Measurements from ENCODE around the gene ZBED4.
A peak's percentile ranks its signal among the peaks of the same experiment; 100 is the strongest.

Gene ZBED4

DNA sequence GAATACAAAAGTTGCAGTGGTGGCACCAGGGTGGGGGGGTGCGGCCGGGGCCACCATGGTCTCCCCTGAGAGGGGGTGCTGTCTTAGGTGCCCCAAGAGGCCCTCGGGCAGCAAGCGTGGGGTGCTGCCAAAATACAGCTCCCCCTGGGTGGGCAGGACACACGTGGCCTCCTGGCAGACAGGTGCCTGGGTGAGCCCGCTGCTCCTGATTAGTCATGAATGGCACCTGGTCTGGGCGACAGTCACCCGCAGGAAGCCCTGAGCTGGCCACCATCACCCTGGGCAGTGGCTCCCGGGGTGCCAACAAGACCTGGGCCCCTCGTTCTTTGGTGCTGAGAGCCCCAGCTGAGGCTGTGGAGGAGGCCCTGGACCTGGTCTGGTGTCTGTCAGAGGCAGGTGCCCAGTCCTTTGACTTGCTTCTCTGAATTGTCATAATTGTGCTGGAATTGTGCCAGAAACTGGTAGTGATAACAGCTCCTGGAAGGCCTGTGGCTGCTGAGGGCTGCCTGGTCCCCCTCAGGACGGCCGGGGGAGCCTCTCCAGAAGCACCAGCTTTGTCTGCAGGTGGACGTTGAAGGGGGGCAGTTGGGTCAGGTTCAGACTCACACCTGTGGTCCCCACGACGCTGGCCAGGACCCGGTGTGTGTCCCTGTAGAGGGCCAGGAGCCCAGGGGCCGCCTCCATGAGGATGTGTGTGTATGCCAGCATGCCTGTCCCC is 49.8 kb downstream of the ZBED4 start:
- DNase-seq (ENCODE audit: low spot score), result no peak

GRCh38 chr22:49904040-49904369 is 50.4 kb downstream of the ZBED4 start:
- DNase-seq (ENCODE audit: low spot score), result no peak

DNA sequence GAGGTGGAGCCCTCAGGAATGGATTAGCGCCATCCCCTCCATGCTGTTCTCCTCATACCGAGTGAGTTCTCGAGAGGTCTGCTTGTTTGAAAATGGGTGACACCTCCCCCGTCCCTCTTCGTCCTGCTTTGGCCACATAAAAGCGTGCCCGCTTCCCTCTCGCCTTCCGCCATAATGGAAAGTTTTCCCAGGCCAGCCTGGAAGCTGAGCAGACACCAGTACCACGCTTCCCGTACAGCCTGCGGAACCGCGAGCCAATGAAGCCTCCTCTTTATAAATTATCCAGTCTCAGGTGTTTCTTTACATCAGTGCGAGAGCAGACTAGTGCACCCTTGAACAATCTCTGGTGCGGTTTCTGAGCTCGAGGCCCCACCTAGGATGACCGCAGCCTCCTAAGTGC is 51.8 kb downstream of the ZBED4 start:
- DNase-seq (ENCODE audit: low spot score), result no peak

DNA sequence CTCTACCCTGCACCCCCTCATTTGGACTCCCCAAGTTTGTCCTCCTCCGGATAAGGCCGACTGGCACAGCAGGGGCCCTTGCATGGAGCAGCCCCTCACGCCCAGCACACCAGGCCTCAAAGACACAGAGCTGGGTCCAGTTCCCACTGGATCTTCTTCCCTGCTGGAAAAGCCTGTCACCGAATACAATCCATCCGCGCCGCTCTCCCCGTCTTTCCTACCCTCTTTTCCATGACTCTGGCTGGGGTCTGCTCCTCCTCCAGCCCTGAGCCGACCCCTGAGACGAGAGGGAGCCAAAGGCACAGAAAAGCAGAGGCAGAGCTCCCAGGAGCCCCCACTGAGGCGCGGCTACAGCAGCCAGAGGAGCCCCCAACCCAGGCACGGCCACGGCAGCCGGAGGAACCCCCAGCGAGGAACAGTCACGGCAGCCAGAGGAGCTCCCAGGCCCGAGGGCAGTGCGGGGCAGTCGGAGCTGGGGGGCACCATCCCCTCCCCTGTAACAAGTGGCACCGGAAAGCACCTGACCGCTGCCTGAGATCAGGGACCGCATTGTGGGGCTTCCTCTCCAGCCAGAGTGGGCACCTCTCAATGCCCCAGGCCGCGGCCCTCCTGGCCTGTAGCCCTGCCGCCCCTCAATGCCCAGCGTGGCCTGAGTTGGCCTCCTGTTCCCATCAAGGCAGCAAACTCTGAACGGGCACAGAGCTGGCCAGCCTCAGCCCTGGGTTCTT is 52.6 kb downstream of the ZBED4 start:
- no peak for DNase-seq (ENCODE audit: low spot score)

GRCh38 chr22:49906799-49907290 is 53.2 kb downstream of the ZBED4 start:
- DNase-seq (ENCODE audit: low spot score), result no peak

DNA sequence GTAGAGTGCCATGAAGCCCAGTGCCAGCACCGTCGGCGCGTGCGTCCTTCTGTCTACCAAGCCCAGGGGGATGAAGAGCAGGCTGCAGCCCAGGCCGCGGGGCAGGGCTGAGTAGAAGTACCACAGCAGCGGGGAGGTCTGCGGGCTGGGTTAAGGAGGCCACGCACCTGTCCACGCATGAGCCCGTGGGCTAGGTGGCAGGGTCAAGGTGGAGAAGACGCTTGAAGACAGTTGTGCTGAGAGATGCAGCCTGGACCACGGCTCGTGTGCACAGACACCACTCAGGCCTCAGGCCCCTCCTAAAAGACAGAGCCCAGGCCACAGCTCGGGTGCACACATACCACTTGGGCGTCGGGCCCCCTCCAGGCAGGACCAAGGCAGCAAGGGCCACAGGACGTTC is 54.2 kb downstream of the ZBED4 start:
- no peak for DNase-seq (ENCODE audit: low spot score)

DNA sequence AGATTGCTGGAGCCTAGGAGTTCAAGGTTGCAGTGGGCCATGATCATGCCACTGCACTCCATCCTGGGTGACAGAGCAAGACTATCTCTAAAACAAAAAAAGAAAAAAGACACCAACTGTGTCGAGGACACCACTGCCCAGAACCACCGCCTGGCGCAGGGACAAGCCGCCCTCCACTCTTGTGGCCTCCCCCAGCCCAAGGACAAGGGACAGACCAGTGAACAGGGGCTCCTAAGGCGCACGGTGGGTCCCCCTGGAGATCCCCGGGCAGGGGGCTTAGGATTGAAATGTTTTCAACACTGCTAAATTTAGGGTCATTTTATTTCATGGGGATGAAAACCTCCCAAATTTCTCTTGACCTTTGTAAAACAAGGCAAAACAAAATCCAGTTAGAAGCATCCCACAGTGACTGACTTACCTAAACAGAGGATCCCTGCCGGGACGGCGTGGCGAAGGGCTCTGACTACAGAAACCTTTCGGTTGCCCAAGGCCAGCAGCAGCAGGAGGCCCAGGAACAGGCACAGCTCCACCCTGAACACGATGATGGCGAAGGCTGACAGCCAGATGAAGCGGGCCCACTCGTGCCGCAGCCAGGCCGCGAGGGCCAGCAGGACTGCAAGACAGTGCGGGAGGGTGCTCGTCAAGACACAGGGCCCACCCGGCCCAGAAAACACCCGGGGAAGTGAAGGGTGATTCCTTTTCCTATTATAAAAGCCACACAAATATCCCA is 56.0 kb downstream of the ZBED4 start:
- DNase-seq (ENCODE audit: low spot score), result no peak

DNA sequence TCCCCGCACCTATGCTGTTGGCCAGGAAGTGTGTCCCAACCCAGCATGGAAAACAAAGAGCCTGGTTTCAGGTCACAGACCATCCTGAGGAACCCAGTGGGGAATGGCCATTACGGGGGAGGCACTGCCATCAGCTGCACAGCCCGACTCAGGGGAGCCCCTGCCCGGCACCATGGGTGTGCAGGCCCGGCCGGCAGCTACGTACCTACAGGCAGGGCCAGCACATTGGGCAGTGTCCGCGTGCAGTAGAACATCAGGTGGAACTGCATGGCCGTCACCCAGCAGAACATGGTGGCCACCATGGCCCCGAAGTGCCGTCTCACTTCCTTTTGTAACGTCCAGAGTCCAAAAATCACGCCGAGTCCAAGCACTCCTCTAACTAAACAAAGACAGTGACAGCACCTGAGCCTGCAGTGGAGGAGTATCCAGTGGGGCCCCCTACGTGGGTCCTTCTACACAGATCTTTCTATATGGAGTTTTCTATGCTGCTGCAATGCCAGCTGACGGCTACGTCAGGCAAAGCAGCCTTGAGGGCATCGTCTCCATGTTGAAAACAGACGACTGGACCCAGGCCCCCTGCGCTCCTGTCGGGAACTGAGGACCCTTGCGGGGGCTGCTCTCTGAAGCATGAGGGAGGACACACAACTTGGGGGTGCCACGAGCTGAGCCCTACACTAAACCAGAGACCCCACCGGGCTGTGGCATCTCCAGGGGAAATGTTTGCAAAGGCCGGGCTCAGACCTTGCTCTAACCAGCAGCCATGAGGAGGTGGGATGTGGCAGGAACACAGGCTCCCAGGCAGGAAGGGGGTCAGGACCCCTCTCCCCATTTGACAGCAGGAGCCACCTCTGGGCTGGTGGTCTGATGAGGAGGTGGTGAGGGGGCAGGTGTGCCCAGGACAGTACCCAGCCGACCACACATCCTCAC is 56.8 kb downstream of the ZBED4 start:
- no peak for DNase-seq (ENCODE audit: low spot score)

- no peak for DNase-seq (ENCODE audit: low spot score)
Observed at GRCh38 chr22:49911881-49912625, 58.4 kb downstream of the ZBED4 start.

DNA sequence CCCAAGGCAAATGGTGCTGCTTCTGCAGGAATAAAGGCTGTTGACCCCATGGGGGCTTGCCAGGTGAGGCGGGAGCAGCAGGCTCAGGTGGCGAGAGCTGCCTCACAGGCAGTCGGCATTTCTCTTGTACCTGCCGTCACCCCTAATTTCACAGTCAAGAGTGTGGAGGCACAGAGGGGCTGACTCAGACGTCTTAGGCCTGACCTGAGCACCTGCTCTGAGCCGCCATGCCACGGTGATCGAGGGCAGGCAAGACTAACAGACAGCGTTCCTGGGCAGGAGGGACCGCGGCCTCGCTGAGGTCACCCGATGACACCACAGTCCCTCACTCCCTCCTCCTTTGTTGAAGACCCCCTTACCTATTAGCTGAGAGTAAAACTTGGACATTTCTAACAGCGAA is 59.4 kb downstream of the ZBED4 start:
- no peak for DNase-seq (ENCODE audit: low spot score)

DNA sequence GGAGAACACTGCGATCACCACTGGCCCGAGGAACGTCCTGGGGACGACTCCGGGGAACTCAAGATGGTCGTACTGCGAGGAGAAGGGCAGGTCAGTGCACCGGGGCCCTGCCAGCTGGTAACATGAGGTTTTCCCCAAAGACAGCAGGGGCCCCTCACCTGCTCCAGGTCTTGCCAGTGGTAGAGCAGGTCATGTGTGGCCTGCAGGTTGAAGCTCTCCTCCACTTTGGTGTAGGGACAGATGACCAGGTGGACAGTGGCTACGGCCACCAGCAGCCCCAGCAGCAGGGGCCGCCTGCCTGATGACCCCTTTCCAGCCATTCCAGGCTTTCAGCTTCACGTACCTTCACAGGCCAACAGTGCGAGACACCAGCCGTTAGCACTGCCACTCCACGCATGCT is 59.8 kb downstream of the ZBED4 start:
- no peak for DNase-seq (ENCODE audit: low spot score)

DNA sequence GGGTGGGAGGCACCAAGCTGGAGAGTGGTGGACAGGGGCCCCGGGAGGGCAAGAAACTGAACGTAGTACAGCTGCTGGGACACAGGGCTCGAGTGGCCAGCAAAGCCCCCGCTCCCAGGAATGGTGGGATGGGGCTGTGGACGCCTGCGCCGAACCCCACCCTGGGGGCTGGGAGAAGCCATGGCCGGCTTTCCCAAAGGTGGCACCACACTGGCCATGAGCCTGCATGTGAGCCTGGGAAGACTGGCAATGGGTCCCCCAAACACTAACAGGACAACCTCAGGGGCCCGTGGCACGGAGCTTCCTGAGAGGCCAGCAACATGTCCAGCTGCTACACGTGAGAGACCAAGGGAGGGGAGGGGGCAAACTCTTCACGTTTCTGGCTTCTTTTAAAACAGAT is 60.6 kb downstream of the ZBED4 start:
- no peak for DNase-seq (ENCODE audit: low spot score)

GRCh38 chr22:49915610-49916009 is 62.0 kb downstream of the ZBED4 start:
- no peak for DNase-seq (ENCODE audit: low spot score)

DNA sequence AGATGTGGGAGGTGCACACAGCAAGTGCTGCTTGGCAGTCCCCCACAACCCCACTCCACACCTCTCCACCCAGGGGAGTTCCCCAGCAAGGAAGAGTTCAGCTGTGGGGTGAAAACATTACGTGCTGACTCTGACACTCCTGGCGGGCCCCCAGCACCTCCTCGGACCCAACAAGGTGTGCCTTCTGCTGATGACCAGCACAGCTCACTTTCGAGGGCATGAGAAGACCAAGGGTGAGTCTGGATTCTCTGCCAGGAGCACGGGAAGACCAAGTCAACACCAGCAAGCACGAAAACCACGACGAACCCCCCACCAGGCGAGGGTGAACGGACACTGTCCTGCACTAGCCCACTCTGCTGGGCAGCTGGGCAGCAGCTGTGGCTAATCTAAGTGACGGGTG is 63.2 kb downstream of the ZBED4 start:
- DNase-seq (ENCODE audit: low spot score), result no peak

- DNase-seq (ENCODE audit: low spot score), result peak; percentile 97
Observed at GRCh38 chr22:49917974-49918910, 64.6 kb downstream of the ZBED4 start, which contains the start of the genes ALG12 and CRELD2. TSS of gene ALG12 (minus strand) at chr22:49918438. CDS start at chr22:49913765, 4,673 bp downstream. TSS of gene CRELD2 (plus strand) at chr22:49918634. CDS start at chr22:49918770, 136 bp downstream.

DNA sequence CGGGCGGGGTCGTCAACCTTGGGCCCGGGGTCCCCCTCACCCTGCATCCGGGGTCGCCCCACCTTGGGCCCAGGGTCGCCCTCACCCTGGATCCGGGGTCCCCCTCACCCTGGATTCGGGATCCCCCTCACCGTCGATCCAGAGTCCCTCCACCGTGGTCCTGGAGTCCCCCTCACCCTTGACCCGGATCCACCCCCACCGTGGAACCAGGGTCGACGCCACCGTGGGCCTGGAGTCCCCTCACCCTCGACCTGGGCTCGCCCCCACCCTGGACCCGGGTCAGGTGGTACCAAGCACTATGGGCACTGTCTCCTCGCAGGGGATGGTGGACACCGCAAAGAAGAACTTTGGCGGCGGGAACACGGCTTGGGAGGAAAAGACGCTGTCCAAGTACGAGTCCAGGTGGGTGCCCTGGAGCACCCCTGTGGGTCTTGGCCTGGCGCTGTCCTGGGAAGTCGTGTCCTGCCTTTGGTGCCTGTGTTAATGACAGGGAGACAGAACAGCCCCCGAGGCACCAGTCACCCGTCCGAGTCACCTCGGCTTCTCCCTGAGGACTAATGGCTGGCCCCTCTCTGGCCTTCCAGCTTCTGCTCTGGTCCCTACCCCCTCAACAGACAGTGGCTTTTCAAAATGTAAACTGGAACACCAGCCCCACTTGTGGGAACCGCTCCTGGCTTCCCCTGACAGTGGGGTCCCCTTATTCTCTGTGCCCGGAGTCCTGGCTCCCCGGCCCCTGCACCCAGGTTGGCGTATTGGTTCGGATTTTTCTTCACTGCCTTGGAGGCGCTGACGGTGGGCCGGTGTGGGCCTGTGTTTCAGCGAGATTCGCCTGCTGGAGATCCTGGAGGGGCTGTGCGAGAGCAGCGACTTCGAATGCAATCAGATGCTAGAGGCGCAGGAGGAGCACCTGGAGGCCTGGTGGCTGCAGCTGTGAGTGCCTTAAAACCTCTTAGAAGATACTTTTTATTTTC is 65.6 kb downstream of the ZBED4 start:
- DNase-seq (ENCODE audit: low spot score), result no peak

DNA sequence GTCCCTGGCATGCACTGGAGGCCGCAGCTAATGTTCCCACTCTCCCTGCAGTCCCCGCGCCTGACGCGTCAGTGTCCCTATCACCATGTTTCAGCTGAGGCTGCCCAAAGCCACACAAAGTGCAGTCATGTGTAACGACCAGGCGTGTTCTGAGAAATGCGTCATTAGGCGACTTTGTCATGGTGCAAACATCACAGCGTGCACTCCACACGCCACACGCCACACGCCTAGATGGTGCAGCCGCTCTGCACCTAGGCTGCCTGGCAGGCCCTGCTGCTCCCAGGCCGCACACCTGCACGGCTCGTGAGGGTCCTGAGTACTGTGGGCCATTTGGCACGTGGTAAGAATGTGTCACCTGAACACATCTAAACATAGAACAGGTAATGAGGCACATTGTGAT is 67.2 kb downstream of the ZBED4 start:
- DNase-seq (ENCODE audit: low spot score), result no peak

- DNase-seq (ENCODE audit: low spot score), result no peak
Observed at GRCh38 chr22:49921508-49922278, 68.0 kb downstream of the ZBED4 start.
